K562 (cell line): ENCODE results near the gene FSD1L. TPM values are rescaled to one million over a fixed set of nuclear protein-coding genes. Genes with fewer than 3 reads are reported as not detected.

Source experiments
- ATAC-seq: fragments of 200-7000 bp; cut with Tn5 transposase; 3 replicates; pipeline ENCODE4 v1.9.1; 2020; ENCODE audit warnings: moderate library complexity
- BruUV-seq: library from RNA; stranded (reverse); fragments of 400-500 nt; replicated peaks from 2 replicates; lab custom pipeline; 2021; lab: Mats Ljungman, UMichigan
- CTCF ChIA-PET: fragments of 300-600 bp; formaldehyde crosslinking; extraction: SDS; loops from one replicate; lab custom pipeline; 2021; ENCODE audit warnings: low intra/inter-chr PET ratio; lab: Yijun Ruan, JAX
- POLR2A ChIA-PET: fragments of 300-600, 350-650 bp; sonication (Branson Sonifier 250); formaldehyde crosslinking; extraction: SDS; loops from one replicate; lab custom pipeline; 2021; ENCODE audit warnings: antibody characterized with exemption, inconsistent platforms; lab: Yijun Ruan, JAX
- DNase-seq, 4 experiments: peaks; one replicate each; pipeline versions ENCODE4 v3.0.0 to v3.0.0-alpha.2; 2011 to 2018; ENCODE audit warnings: low spot score in 3 of 4, mixed read lengths in 3 of 4; ENCODE audit errors: extremely low read depth in 1 of 4
- FAIRE-seq: peaks from 2 replicates; lab custom pipeline; 2011; peaks lifted over from hg19 to GRCh38; lab: Jason Lieb, UNC
- H2AFZ ChIP-seq: 2 replicates; pipeline ENCODE4 v1.6.0; 2011; ENCODE audit warnings: low read depth, low read length, control low read depth, inconsistent platforms
- H3K27ac ChIP-seq: fragments of 200-600 bp; 3 replicates; pipeline ENCODE4 v1.8.0; 2011; ENCODE audit warnings: low read depth, mild to moderate bottlenecking, control low read depth, inconsistent platforms, low read length, moderate library complexity, mixed read lengths; ENCODE audit errors: extremely low read depth
- H3K27me3 ChIP-seq, 2 experiments: fragments of 300-600 bp in 1 of 2; 2 replicates in 1 of 2; 3 replicates in 1 of 2; pipeline versions ENCODE4 v1.6.0 to v1.8.0; 2011; ENCODE audit warnings: inconsistent platforms in 2 of 2, low read length in 2 of 2, mild to moderate bottlenecking in 1 of 2, mixed read lengths in 1 of 2, moderate library complexity in 1 of 2; ENCODE audit not compliant: control insufficient read depth in 2 of 2, insufficient read depth in 2 of 2
- H3K36me3 ChIP-seq: fragments of 300-600 bp; 3 replicates; pipeline ENCODE4 v1.8.0; 2011; ENCODE audit warnings: mild to moderate bottlenecking, low read length, inconsistent platforms; ENCODE audit not compliant: control insufficient read depth, insufficient read depth
- H3K4me1 ChIP-seq, 2 experiments: fragments of 200-600 bp in 1 of 2; replicated peaks in 1 of 2; 2 replicates in 1 of 2; 3 replicates in 1 of 2; pipeline versions ENCODE4 v1.5.1 to v1.8.0; 2011; ENCODE audit warnings: inconsistent platforms in 2 of 2, low read length in 2 of 2, mild to moderate bottlenecking in 1 of 2, mixed read lengths in 1 of 2, moderate library complexity in 1 of 2; ENCODE audit not compliant: control insufficient read depth in 2 of 2, insufficient read depth in 2 of 2
- H3K4me2 ChIP-seq: 2 replicates; pipeline ENCODE4 v1.6.1; 2011; ENCODE audit warnings: low read length, control low read depth, inconsistent platforms, mixed read lengths; ENCODE audit not compliant: insufficient read depth
- H3K4me3 ChIP-seq: fragments of 200-600 bp; sonication (generic), shearing (Covaris generic); 2 replicates; pipeline ENCODE4 v1.5.1; 2016; ENCODE audit warnings: control low read depth, inconsistent platforms
- H3K79me2 ChIP-seq: fragments of 200-600 bp; 3 replicates; pipeline ENCODE4 v1.8.0; 2011; ENCODE audit warnings: low read length, inconsistent platforms; ENCODE audit not compliant: control insufficient read depth, insufficient read depth
- H3K9ac ChIP-seq, 2 experiments: 2 replicates each; pipeline versions ENCODE4 v1.6.0 to v1.6.1; 2011; ENCODE audit warnings: low read depth in 2 of 2, low read length in 2 of 2, control low read depth in 1 of 2, inconsistent platforms in 1 of 2, mild to moderate bottlenecking in 1 of 2, mixed read lengths in 1 of 2; ENCODE audit not compliant: insufficient read depth in 1 of 2
- H3K9me1 ChIP-seq: one replicate; pipeline ENCODE4 v1.6.0; 2011; ENCODE audit warnings: inconsistent platforms, mild to moderate bottlenecking, low read length, moderate library complexity; ENCODE audit not compliant: control insufficient read depth, insufficient read depth
- H3K9me3 ChIP-seq: replicated peaks from 2 replicates; pipeline ENCODE4 v1.5.1; 2011; ENCODE audit warnings: low read depth, low read length, inconsistent platforms; ENCODE audit not compliant: control insufficient read depth, insufficient read depth
- H4K20me1 ChIP-seq: replicated peaks from 2 replicates; pipeline ENCODE4 v1.6.1; 2011; ENCODE audit warnings: low read length, inconsistent platforms, mixed read lengths; ENCODE audit not compliant: control insufficient read depth, insufficient read depth
- HMG20A ChIP-seq: fragments of 450-650 bp; formaldehyde crosslinking; conservative IDR thresholded peaks from 2 replicates; pipeline ENCODE4 v1.4.0; 2020; ENCODE audit warnings: mild to moderate bottlenecking, mixed read lengths
- PREB ChIP-seq: sonication (generic); formaldehyde crosslinking; IDR thresholded peaks from 2 replicates; pipeline ENCODE4 v1.8.1; 2023; ENCODE audit warnings: mild to moderate bottlenecking, missing genetic modification reagents
- PRPF4 ChIP-seq: fragments of 200-400 bp; formaldehyde crosslinking; IDR thresholded peaks from one replicate; pipeline ENCODE4 v1.6.1; 2017; ENCODE audit warnings: low read length, low read depth, mild to moderate bottlenecking; ENCODE audit not compliant: insufficient read depth, poor library complexity, severe bottlenecking
- SMC3 ChIP-seq: conservative IDR thresholded peaks from 2 replicates; pipeline ENCODE4 v1.6.1; 2011; ENCODE audit warnings: low read depth, low read length, improper control_type of control experiment; ENCODE audit not compliant: insufficient read depth
- TGIF2 ChIP-seq: sonication (generic); formaldehyde crosslinking; IDR thresholded peaks from 2 replicates; pipeline ENCODE4 v1.8.1; 2022; ENCODE audit warnings: mild to moderate bottlenecking, missing genetic modification reagents, moderate library complexity
- TRIM24 ChIP-seq, 2 experiments: fragments of 450-650 bp; IDR thresholded peaks; 2 replicates each; pipeline ENCODE4 v1.6.1; 2016
- ZNF785 ChIP-seq: fragments of 250-450 bp; sonication (Bioruptor Pico); IDR thresholded peaks from 2 replicates; pipeline ENCODE4 v1.4.0; 2020; ENCODE audit warnings: mild to moderate bottlenecking
- WGBS: fragments of 100-300 bp; shearing (Covaris generic); methylation state at CpG from one replicate; pipeline ENCODE4 v1.1.6; 2016; ENCODE audit warnings: low coverage, mixed read lengths; ENCODE audit not compliant: insufficient coverage; ENCODE audit errors: missing lambda C conversion rate; 5-methylcytosine and 5-hydroxymethylcytosine counted together
- in situ Hi-C: fragments of 300-500 bp; cut with MboI; formaldehyde crosslinking; loops from 4 replicates; pipeline ENCODE4 v1.15.0; 2018; ENCODE audit warnings: inconsistent platforms, mixed read lengths
- intact Hi-C: fragments of 100-400 bp; cut with micrococcal nuclease; formaldehyde crosslinking; loops from 2 replicates; pipeline ENCODE4 v1.14.2; 2022
- polyA plus RNA-seq, 8 experiments: library from polyadenylated mRNA; depleted of rRNA in 4 of 8; stranded (reverse) in 5 of 8; unstranded in 3 of 8; fragments of >200 nt; fragmentation: Nextera tagmentation in 2 of 8; fragmentation: Illumina TruSeq in 1 of 8; extraction: Ambion mirVana in 2 of 8; extraction: Trizol in 1 of 8; gene quantifications; 2 replicates each; pipeline versions ENCODE4 v1.2.1 to v1.2.3, GENCODE V29; 2011 to 2014; ENCODE audit warnings: inconsistent platforms in 1 of 8, missing spikeins in 1 of 8
- total RNA-seq, 7 experiments: library from RNA; depleted of rRNA in 6 of 7; stranded (reverse); fragments of >200 nt in 6 of 7; fragmentation: Illumina TruSeq in 2 of 7; extraction: Trizol in 2 of 7; gene quantifications; 2 replicates each; pipeline versions ENCODE4 v1.2.1 to v1.2.3, GENCODE V29; 2011 to 2021; ENCODE audit warnings: low replicate concordance in 1 of 7

The FSD1L gene
- total and polyA plus RNA-seq, 9 of the 15 experiments (the other 6 are each of a cell fraction or from before 2014, with no cell fraction given), result 0.95 to 4.2 (median 2.1) TPM

GRCh38 chr9:105415662-105415980, 32.2 kb upstream of the FSD1L start:
- Histone ChIP-seq H3K27ac (no peak overlapping the region), H2AFZ (no peak overlapping the region), H3K9me3 (no peaks in the 10 kb centered on the region), H3K9me1 (no peaks in the 10 kb centered on the region), H3K4me2 (no peak overlapping the region), H3K4me1 (no peaks in the 10 kb centered on the region), H3K79me2 (no peaks in the 10 kb centered on the region), H4K20me1 (no peaks in the 10 kb centered on the region), H3K36me3 (no peaks in the 10 kb centered on the region), H3K27me3 (peaks cover 3 to 7% of the 10 kb centered on the region in 2 experiments; a peak in 2 of 5 replicates), H3K4me3 (no peak overlapping the region), H3K9ac (no peak overlapping the region)
- 22% methylated on average over 8 of the region's 8 CpGs for WGBS
- no peak for ATAC-seq
- no TSS peak for BruUV-seq
- ChIA-PET POLR2A (no interaction called here), CTCF (interaction anchor here (0.6 to 1.8 kb wide), 6 partner anchors 13 to 732 kb away, joined by 3 to 11 read pairs (median 3); no protein-coding TSS in a partner anchor)
- in situ Hi-C loops, result loop anchor here (10.0 kb wide), 1 partner anchor 551 kb away; no protein-coding TSS in a partner anchor
- intact Hi-C loops, result loop anchor here (1.0 to 5.0 kb wide), 6 partner anchors 165 to 629 kb away; no protein-coding TSS in a partner anchor
- TF ChIP-seq PRPF4, result no peak
- no peak for TF ChIP-seq TGIF2 (CRISPR knock-in tag)
- TF ChIP-seq SMC3, result no peak
- TF ChIP-seq TRIM24 (IDR thresholded peaks at IDR 0.05), result no peak
- no peak for TF ChIP-seq ZNF785 (CRISPR knock-in tag)
- TF ChIP-seq HMG20A (CRISPR knock-in tag), result no peak
- no peak for TF ChIP-seq PREB
- FAIRE-seq, result no peak
- no peak for DNase-seq
